Loucy (cell line): ENCODE data around the gene PADI4.

ENCODE experiments used
- H2AFZ ChIP-seq: fragments of 200-600 bp; sonication (generic); 2 replicates; pipeline ENCODE4 v1.6.0; 2016; ENCODE audit warnings: antibody characterized with exemption, mild to moderate bottlenecking, low read length, moderate library complexity
- H3F3A ChIP-seq: fragments of 200-600 bp; 2 replicates; pipeline ENCODE4 v1.6.0; 2016; ENCODE audit warnings: antibody characterized with exemption, low read depth, mild to moderate bottlenecking
- H3K27me3 ChIP-seq: fragments of 200-600 bp; sonication (generic); 2 replicates; pipeline ENCODE4 v1.6.1; 2014; ENCODE audit warnings: low read length, mild to moderate bottlenecking; ENCODE audit not compliant: insufficient read depth, poor library complexity, severe bottlenecking
- H3K36me3 ChIP-seq: fragments of 200-600 bp; sonication (generic); 2 replicates; pipeline ENCODE4 v1.6.1; 2016; ENCODE audit warnings: low read length; ENCODE audit not compliant: insufficient read depth
- H3K4me1 ChIP-seq: fragments of 200-600 bp; sonication (generic); 2 replicates; pipeline ENCODE4 v1.5.1; 2014; ENCODE audit warnings: low read length, mild to moderate bottlenecking; ENCODE audit not compliant: insufficient read depth, poor library complexity, severe bottlenecking
- H3K4me2 ChIP-seq: fragments of 200-600 bp; sonication (generic); 2 replicates; pipeline ENCODE4 v1.6.0; 2014; ENCODE audit warnings: antibody characterized with exemption, low read length, low read depth, mild to moderate bottlenecking; ENCODE audit not compliant: poor library complexity, severe bottlenecking
- H3K4me3 ChIP-seq: fragments of 200-600 bp; sonication (generic); 2 replicates; pipeline ENCODE4 v1.5.1; 2014; ENCODE audit warnings: low read length, mild to moderate bottlenecking, mixed read lengths; ENCODE audit not compliant: poor library complexity, severe bottlenecking
- H3K79me2 ChIP-seq: fragments of 200-600 bp; sonication (generic); 2 replicates; pipeline ENCODE4 v1.6.1; 2014; ENCODE audit warnings: low read length; ENCODE audit not compliant: insufficient read depth
- H3K9ac ChIP-seq: fragments of 200-600 bp; sonication (generic); 2 replicates; pipeline ENCODE4 v1.6.0; 2014; ENCODE audit warnings: mild to moderate bottlenecking, low read depth, low read length, moderate library complexity; ENCODE audit not compliant: poor library complexity, severe bottlenecking
- H3K9me2 ChIP-seq: fragments of 200-600 bp; sonication (generic); replicated peaks from 2 replicates; pipeline ENCODE4 v1.6.1; 2016; ENCODE audit warnings: low read depth, low read length, mixed read lengths
- H3K9me3 ChIP-seq: fragments of 200-600 bp; sonication (generic); 2 replicates; pipeline ENCODE4 v1.6.1; 2014; ENCODE audit warnings: mild to moderate bottlenecking, antibody characterized with exemption, low read length, low read depth; ENCODE audit not compliant: insufficient read depth
- H4K20me1 ChIP-seq: fragments of 200-600 bp; sonication (generic); 2 replicates; pipeline ENCODE4 v1.6.0; 2014; ENCODE audit warnings: antibody characterized with exemption, low read length, mild to moderate bottlenecking; ENCODE audit not compliant: insufficient read depth, poor library complexity, severe bottlenecking
- EZH2phosphoT487 ChIP-seq: fragments of 200-600 bp; IDR thresholded peaks from 2 replicates; pipeline ENCODE4 v1.6.1; 2018; ENCODE audit warnings: antibody characterized with exemption, mild to moderate bottlenecking, moderate library complexity, borderline replicate concordance
- TF ChIP-seq, protein P1 (sequence below): fragments of 200-600 bp; sonication (generic); conservative IDR thresholded peaks from 2 replicates; pipeline ENCODE4 v1.5.1; 2014; ENCODE audit warnings: mild to moderate bottlenecking, antibody characterized with exemption, low read length

PADI4 gene

DNA sequence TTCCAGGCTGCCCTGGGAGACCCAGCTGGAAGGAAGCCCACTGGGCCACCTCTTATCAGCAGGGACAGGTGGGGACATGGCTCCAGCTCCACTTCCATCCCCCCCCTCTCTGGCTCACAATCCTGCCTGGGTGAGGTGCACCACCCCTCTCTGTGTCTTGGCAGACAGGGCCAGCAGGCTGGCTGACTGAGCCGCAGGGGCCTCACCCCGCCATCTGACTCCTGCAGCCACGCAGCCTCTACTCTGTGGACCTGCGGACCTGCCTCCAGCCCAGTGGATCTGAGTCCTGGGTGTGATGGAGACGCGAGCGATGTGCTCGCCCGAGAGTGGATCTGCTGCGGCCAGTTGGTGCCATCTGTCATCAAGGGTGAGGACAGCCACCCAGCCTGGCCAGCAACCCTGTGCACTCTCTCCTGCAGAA, 101.4 kb downstream of the PADI4 start:
- Histone ChIP-seq H3K4me2 (no peak overlapping the region), H3F3A (no peaks in the 10 kb centered on the region), H3K9me2 (no peaks in the 10 kb centered on the region), H3K4me1 (no peaks in the 10 kb centered on the region), H3K9me3 (no peaks in the 10 kb centered on the region), H3K4me3 (no peak overlapping the region), H2AFZ (no peak overlapping the region), H3K79me2 (peaks cover 3% of the 10 kb centered on the region; the same call in 1 of the 2 replicates), H3K9ac (no peak overlapping the region), H3K27me3 (no peaks in the 10 kb centered on the region), H3K36me3 (peaks cover 79% of the 10 kb centered on the region; the same call in 1 of the 2 replicates), H4K20me1 (peaks cover 26% of the 10 kb centered on the region)
- TF ChIP-seq EZH2phosphoT487, result no peak
- TF ChIP-seq, protein P1, sequence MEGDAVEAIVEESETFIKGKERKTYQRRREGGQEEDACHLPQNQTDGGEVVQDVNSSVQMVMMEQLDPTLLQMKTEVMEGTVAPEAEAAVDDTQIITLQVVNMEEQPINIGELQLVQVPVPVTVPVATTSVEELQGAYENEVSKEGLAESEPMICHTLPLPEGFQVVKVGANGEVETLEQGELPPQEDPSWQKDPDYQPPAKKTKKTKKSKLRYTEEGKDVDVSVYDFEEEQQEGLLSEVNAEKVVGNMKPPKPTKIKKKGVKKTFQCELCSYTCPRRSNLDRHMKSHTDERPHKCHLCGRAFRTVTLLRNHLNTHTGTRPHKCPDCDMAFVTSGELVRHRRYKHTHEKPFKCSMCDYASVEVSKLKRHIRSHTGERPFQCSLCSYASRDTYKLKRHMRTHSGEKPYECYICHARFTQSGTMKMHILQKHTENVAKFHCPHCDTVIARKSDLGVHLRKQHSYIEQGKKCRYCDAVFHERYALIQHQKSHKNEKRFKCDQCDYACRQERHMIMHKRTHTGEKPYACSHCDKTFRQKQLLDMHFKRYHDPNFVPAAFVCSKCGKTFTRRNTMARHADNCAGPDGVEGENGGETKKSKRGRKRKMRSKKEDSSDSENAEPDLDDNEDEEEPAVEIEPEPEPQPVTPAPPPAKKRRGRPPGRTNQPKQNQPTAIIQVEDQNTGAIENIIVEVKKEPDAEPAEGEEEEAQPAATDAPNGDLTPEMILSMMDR, result no peak

DNA sequence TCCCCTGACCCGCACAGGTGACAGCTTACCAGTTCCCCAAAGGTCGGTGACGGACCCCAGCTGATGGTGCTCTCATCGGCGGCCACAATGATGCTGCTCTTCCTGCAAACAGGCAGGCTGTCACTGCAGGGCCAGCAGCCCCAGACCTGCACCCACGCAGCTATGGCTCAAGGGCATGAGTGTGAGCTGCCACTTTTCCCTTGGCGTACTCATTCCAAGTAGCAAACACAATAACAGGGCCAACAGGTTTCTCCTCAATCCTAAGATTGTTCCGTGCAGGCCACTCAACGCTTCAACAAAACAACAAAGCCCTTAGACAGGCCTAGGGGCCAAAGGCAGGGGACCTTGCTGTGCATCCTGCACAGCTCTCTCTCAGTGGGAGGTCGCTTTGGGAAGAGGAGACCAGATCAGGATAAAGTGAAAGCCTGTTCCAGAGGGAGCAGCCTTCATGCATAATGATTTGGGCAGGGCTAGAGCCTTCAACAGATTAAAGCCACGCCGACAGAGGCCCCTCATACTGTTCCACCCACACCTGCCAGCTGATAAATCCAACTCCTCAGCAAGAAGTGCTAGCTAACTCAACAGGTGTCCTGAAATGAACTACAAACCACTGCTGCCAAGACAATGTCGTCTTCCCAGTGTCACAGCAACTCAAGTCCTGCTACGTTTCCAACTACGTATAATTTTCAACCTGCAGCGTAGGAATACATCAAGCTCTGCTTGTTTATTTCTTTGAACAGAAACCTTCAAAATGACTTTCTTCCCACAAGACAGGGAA, 104.3 kb downstream of the PADI4 start:
- H4K20me1 ChIP-seq, result peaks cover 38% of the 10 kb centered on the region
- no peak for TF ChIP-seq EZH2phosphoT487
- TF ChIP-seq, protein P1, result no peak
- H3K79me2 ChIP-seq, result peaks cover 3% of the 10 kb centered on the region; the same call in 1 of the 2 replicates
- no peak overlapping the region for H3K4me3 ChIP-seq
- H3F3A ChIP-seq, result no peaks in the 10 kb centered on the region
- no peaks in the 10 kb centered on the region for H3K9me2 ChIP-seq
- H2AFZ ChIP-seq, result no peak overlapping the region
- no peak overlapping the region for H3K9ac ChIP-seq
- peaks cover 99% of the 10 kb centered on the region for H3K36me3 ChIP-seq
- no peak overlapping the region for H3K4me2 ChIP-seq
- H3K4me1 ChIP-seq, result no peaks in the 10 kb centered on the region
- H3K27me3 ChIP-seq, result no peaks in the 10 kb centered on the region
- no peaks in the 10 kb centered on the region for H3K9me3 ChIP-seq
